GM18951 (cell line): ENCODE results near the gene IRF2BPL.

Experiments used
- POLR2A ChIP-seq: IDR thresholded peaks from 4 replicates; pipeline ENCODE4 v1.6.1; 2011; ENCODE audit warnings: mild to moderate bottlenecking; ENCODE audit not compliant: insufficient read length, insufficient read depth; ENCODE audit errors: extremely low read depth
- in situ Hi-C: fragments of 300-500 bp; cut with MboI; formaldehyde crosslinking; loops from one replicate; pipeline ENCODE4 v1.12.0; 2022; ENCODE audit warnings: low sequenced_read_pairs, mixed read lengths, inconsistent platforms; ENCODE audit not compliant: unreplicated experiment

Gene IRF2BPL

GRCh38 chr14:77007975-77008421 lies 20.5 kb downstream of the IRF2BPL start:
- no peak for TF ChIP-seq POLR2A
- in situ Hi-C loops = no loop called here

DNA sequence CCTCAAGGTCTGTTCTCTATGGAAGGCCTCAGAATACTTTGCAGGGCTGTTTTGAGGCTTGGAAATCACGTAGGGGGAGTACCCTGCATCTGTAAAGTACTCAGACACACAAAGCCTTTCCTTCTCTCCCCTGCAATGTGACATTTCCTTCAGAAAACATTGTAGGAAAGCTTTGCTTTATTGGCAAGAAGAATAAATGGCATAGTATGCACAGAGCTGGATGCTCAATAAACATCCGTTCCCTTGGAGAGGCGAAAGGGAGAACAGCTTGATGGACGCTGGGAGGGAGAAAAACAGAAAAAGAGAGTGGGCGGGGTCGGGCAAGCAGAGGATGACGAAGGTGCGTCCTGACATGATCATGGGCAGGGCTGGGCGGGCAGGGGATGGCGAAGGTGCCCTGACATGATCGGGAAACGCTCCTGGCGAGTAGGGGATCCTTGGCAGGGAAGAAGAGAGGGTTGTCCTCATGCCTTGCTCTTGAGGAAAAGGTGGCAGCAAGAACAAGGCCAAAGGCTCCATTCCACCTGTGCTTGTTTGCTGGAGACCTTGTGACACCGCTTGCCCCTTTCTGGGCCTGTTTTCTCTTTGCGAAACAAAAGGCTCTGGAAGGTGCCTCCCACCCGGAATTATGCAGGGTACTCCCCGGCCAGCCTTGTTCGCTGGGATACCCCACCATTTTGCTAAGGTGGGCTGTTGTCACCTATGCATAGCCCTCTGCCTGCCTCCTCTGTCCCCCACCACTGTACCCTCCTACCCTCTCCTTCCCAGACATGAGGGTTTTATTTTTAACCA lies 21.1 kb downstream of the IRF2BPL start:
- TF ChIP-seq POLR2A = no peak
- in situ Hi-C loops = no loop called here

DNA sequence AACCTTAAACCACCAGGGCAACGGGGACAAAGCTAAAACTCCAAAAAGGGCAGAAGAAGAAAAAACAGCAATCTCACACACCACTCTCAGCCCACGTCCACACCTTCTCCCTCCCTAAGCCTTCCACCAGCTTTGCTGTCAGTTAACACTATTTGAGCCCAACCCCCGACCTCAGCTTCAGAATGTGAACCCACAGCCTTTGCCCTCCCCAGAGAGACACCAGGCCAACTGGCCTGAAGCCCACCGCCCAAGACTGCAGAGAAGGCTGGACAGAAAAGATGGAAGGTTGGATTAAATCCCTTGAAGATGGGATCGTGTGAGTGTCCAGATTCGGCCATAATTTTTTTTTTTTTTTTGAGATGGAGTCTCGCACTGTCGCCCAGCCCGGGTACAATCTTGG lies 22.4 kb downstream of the IRF2BPL start:
- TF ChIP-seq POLR2A = no peak
- in situ Hi-C loops = no loop called here

- TF ChIP-seq POLR2A = no peak
Measured at GRCh38 chr14:77005559-77005958, 22.9 kb downstream of the IRF2BPL start.

DNA sequence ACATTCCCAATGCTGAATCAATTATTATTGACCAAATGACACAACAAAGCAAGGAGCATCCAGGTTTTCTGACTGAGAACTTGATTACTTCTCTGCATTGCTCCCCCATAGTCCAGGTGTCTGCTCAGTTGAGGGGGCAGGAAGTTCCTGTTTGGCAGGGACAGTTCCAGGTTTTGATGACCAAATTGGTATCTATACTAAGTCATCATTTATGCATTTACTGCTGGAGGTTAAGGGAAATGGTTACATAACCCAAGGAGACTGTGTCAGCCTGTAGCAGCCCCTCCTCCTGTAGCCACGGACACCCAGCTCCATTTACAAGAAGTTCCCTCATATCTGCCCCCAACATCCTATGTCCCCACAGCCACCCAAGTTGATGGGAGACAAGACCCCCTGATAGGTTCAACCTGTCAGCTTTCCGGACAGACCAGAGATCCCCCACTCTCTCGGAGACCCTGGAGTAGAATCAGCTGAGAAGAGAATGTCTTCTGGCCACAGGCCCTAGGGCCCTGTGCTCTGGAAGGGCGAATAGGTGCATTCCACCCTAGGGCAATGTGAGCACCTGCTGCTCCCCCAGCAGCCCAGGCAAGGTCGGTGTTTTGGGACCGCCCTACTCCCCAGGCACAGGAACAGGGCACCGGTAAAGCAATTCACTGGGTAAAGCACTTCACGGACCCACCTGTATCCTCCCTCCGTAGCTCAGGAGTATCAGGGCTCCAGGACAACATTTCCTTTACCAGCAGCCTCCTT lies 23.6 kb downstream of the IRF2BPL start:
- in situ Hi-C loops = no loop called here
- TF ChIP-seq POLR2A = no peak

More at GRCh38 chr14:77005559-77005958, 22.9 kb downstream of the IRF2BPL start:
- in situ Hi-C loops = no loop called here

- TF ChIP-seq POLR2A = no peak
Measured at GRCh38 chr14:77003960-77004710, 24.4 kb downstream of the IRF2BPL start.

DNA sequence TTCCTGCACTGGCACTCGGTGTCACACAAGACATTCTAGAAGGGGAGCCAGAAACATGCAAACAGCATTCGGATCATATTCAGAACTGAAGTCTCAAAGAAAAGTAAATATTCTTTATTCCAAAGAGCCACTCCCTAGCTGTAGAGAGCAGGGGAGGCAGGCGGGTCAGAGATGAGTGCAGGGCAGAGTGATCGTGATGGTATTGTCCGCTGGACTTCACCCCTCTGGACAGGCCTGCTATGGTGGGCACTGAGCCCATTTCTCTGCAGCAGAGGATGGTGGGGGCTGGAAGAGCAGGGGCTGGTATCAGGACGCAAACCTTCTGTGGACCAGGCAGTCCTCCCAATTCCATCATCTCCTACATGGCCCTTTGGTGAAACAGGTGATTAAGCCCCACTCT lies 25.6 kb downstream of the IRF2BPL start:
- no peak for TF ChIP-seq POLR2A
- in situ Hi-C loops = no loop called here

More at GRCh38 chr14:77003960-77004710, 24.4 kb downstream of the IRF2BPL start:
- in situ Hi-C loops = no loop called here

DNA sequence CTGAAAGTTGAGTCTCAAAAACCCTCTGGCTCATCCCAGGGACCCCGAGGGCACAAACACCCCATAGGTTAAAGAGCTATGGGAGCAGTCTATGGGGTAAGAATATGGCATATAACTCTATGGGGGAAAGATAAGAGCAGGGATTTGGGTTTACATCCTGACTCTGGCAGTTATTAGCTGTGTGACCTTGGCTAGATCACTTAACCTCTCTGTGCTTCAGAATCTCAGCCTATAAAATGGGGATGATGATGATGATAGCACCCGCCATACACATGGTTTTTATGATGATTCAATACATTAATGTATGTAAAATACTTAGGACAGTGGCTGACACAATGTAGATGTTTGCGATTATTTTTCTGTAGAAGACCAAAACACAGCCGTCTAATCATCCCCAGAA lies 26.2 kb downstream of the IRF2BPL start:
- no peak for TF ChIP-seq POLR2A
- in situ Hi-C loops = no loop called here

DNA sequence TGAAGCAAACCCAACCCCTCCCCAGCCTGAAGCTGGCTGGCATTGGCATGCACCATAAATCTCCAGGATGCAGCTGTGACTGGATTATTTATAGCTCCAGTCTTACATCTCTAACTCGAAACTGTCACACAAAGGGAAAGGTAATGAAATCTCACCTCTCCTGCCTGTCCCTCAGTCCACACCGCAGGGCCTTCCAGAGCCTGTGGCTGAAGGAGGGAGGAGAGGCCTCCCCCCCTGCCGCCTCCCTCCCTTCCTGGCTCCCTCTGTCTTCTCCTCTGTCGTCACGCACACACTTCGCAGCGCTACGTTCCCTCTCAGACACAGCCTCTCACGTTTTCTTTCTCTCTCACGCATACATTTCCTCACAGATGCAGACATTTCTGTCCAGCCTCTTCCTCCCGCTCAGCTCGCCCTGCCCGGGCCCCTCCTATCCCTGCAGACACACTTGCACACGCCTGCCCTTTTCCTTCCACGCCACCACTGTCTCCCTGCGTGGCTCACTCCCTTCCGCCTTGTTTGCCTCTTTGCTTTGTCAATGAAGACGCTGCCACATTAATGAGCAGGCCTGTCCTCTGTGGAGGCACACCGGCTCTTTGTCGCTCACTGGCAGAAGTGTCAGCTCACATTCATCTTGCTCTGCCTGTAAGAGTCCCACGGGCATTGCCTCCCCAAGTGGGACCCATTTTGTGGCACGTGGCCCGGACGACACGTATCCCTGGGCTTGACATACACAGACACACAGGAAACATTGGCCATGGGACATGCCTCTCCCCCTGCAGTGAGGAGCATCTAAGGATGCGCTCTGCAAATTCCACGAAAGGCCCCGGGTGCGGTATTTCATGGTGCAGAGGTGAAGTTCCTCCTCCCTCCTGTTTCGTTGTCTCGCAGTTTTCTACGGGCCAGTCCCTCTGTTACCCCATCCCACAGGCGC lies 27.9 kb downstream of the IRF2BPL start:
- no peak for TF ChIP-seq POLR2A
- in situ Hi-C loops = no loop called here

GRCh38 chr14:76998910-76999309 lies 29.6 kb downstream of the IRF2BPL start:
- TF ChIP-seq POLR2A = no peak
- in situ Hi-C loops = no loop called here

DNA sequence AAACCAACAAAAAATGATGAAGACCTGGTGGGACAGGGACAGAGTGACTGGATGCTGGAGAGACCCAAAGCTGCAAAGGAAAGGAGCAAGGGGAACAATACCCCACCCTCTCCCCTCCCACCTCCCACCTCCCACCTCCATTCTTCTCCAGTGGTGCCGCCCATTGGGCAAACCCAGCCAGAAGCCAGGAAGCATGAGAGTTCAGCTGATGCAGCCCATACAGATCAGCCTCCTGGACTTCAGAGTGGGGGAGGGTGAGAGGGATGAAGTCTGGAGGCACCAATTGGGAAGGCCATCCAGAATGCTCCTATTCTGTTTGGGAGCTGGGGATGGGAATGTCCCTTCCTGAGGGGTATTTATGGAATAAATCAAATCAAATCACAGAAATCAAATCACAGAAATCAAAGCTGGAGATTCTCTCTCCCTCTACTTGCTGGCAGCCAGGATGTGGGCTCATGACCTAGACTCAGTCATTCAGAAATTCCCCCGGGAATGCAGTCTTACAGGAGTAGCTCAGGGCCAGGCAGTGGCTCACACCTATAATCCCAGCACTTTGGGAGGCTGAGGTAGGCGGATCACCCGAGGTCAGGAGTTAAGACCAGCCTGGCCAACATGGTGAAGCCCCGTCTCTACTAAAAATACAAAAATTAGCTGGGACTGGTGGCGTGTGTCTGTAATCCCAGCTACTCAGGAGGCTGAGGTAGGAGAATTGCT lies 31.1 kb downstream of the IRF2BPL start:
- no peak for TF ChIP-seq POLR2A
- in situ Hi-C loops = no loop called here
